C4-2B (cell line): Measurements from ENCODE around the gene SETX.

Experiments used
- H3K27ac ChIP-seq: fragments of 450-650 bp; 2 replicates; pipeline ENCODE4 v1.5.1; 2017
- ZFX ChIP-seq: fragments of 450-650 bp; IDR thresholded peaks from 2 replicates; pipeline ENCODE4 v1.6.1; 2017
- TF ChIP-seq, protein P1 (sequence below): fragments of 450-650 bp; conservative IDR thresholded peaks from 2 replicates; pipeline ENCODE4 v1.5.1; 2017; ENCODE audit warnings: mild to moderate bottlenecking

The SETX gene

GRCh38 chr9:132354637-132355355, at the start of gene SETX:
TSS of gene SETX (minus strand) at chr9:132354986. CDS start at chr9:132349428, 5,558 bp downstream.
- TF ChIP-seq, protein P1, sequence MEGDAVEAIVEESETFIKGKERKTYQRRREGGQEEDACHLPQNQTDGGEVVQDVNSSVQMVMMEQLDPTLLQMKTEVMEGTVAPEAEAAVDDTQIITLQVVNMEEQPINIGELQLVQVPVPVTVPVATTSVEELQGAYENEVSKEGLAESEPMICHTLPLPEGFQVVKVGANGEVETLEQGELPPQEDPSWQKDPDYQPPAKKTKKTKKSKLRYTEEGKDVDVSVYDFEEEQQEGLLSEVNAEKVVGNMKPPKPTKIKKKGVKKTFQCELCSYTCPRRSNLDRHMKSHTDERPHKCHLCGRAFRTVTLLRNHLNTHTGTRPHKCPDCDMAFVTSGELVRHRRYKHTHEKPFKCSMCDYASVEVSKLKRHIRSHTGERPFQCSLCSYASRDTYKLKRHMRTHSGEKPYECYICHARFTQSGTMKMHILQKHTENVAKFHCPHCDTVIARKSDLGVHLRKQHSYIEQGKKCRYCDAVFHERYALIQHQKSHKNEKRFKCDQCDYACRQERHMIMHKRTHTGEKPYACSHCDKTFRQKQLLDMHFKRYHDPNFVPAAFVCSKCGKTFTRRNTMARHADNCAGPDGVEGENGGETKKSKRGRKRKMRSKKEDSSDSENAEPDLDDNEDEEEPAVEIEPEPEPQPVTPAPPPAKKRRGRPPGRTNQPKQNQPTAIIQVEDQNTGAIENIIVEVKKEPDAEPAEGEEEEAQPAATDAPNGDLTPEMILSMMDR = no peak
- TF ChIP-seq ZFX = peak; percentile 92
- peak within 1 kb of the TSS; percentile 89 for H3K27ac ChIP-seq

DNA sequence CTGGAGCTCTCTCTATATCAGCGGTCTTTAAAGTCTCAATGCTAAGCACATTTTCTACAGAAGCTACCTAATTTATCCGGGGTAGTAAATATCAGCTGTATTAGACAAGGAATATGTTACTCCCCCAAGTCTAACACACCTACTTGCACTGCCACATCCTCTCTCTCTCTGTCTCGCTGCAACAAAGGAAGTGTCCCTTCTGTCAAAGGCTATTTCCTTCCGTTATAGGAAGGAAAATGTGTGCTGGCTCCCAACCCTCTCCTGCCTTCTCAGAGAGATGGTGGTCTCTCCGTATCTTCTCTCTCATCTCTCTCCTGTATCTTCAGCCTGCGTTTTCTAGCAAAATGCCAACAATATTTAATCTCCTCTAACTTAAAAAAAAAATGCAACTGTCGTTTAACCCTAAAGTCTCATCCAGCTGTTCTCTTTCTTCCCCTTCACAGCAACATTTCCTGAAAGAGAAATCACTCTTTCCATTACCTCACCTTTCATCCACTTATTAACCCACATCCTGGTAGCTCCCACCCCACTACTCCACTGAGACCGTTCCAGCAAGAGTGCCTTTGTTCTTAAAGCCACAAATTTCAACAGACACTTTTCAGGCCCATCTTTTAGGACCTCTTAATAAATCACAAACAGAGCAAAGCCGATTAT, 49.6 kb upstream of the SETX start:
- no peak for TF ChIP-seq ZFX
- TF ChIP-seq, protein P1 = no peak
- H3K27ac ChIP-seq = no peak overlapping the region

GRCh38 chr9:132401824-132402223, 47.0 kb upstream of the SETX start:
- TF ChIP-seq, protein P1 = no peak
- no peak for TF ChIP-seq ZFX
- H3K27ac ChIP-seq = no peak overlapping the region

- TF ChIP-seq, protein P1 = no peak
- TF ChIP-seq ZFX = no peak
- H3K27ac ChIP-seq = no peak overlapping the region
These were observed 40.8 kb upstream of the SETX start for GRCh38 chr9:132395560-132395959.

- H3K27ac ChIP-seq = no peak overlapping the region
- TF ChIP-seq, protein P1 = no peak
- no peak for TF ChIP-seq ZFX
These were observed 36.7 kb upstream of the SETX start for GRCh38 chr9:132391449-132391848.

GRCh38 chr9:132390966-132391365, 36.2 kb upstream of the SETX start:
- TF ChIP-seq, protein P1 = no peak
- no peak for TF ChIP-seq ZFX
- H3K27ac ChIP-seq = no peak overlapping the region

- TF ChIP-seq ZFX = no peak
- TF ChIP-seq, protein P1 = no peak
- H3K27ac ChIP-seq = no peak overlapping the region
These were observed 32.3 kb upstream of the SETX start for GRCh38 chr9:132387133-132387532.
